ENCODE measurements around the gene CALD1. TPM values are rescaled to one million over a fixed set of nuclear protein-coding genes. Genes with fewer than 3 reads are reported as not detected.

CALD1 gene
- total RNA-seq, 1 donor from 2014 or later = 230 TPM

DNA sequence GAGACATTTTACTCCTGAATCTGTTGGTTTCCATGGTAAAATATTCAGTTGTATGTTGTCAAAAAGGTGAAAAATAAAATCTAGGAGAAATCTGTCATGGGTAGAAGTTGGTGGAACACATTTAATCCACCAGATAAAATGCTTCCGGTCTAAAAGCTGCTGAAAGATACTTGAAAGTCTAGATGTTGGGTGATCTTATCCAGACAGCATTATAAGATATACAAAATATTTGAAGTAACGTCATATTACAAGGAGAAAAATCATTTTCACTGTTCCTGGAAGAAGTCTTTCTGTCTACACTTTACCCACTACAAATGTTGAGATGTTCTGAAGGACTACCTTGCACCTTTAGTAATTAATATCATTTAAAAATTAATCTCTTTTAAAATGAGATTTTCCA, 40.9 kb downstream of the CALD1 start:
- H3K27ac Mint-ChIP-seq (ENCODE audit: unreplicated experiment) = no peak overlapping the region

GRCh38 chr7:134820778-134821177, 41.3 kb downstream of the CALD1 start:
- Mint-ChIP-seq H3K9me3 (ENCODE audit: unreplicated experiment) (no peaks in the 10 kb centered on the region), H3K4me3 (ENCODE audit: unreplicated experiment) (no peak overlapping the region), H3K4me1 (ENCODE audit: unreplicated experiment) (peaks cover 30% of the 10 kb centered on the region), H3K27me3 (ENCODE audit: unreplicated experiment) (no peaks in the 10 kb centered on the region), H3K36me3 (ENCODE audit: low read depth, unreplicated experiment) (no peaks in the 10 kb centered on the region), H3K27ac (ENCODE audit: unreplicated experiment) (no peak overlapping the region)
- TF ChIP-seq CTCF (IDR thresholded peaks at IDR 0.05; ENCODE audit: unreplicated experiment) = no peak
- no peak for DNase-seq (ENCODE audit: low spot score)

More for the DNA sequence above, 40.9 kb downstream of the CALD1 start:
- no peak for DNase-seq (ENCODE audit: low spot score)
- peaks cover 35% of the 10 kb centered on the region for H3K4me1 Mint-ChIP-seq (ENCODE audit: unreplicated experiment)
- no peak overlapping the region for H3K4me3 Mint-ChIP-seq (ENCODE audit: unreplicated experiment)
- H3K27me3 Mint-ChIP-seq (ENCODE audit: unreplicated experiment) = no peaks in the 10 kb centered on the region
- no peak for TF ChIP-seq CTCF (IDR thresholded peaks at IDR 0.05; ENCODE audit: unreplicated experiment)
- no peaks in the 10 kb centered on the region for H3K36me3 Mint-ChIP-seq (ENCODE audit: low read depth, unreplicated experiment)
- H3K9me3 Mint-ChIP-seq (ENCODE audit: unreplicated experiment) = no peaks in the 10 kb centered on the region

DNA sequence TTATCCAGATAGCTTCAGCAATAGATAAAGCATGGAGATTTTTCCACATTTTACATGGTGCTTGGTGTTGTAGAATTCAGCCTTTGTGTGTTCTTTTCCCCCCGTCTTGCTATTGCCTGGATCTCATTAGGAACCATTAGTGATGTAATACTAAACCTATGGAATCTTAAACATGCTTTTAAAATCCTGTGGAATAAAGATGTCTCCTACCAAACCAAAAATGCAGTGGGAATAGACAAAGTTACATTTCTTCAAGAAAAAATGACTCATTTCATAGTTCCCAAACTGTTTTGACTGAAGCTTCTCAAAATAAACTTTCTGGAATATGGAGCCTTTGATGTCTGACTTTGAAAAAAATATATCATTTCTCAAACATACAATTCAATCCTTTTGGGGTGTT, 44.0 kb downstream of the CALD1 start:
- H3K36me3 Mint-ChIP-seq (ENCODE audit: low read depth, unreplicated experiment) = no peaks in the 10 kb centered on the region
- DNase-seq (ENCODE audit: low spot score) = no peak
- H3K4me1 Mint-ChIP-seq (ENCODE audit: unreplicated experiment) = peaks cover 14% of the 10 kb centered on the region
- no peaks in the 10 kb centered on the region for H3K27me3 Mint-ChIP-seq (ENCODE audit: unreplicated experiment)
- no peak overlapping the region for H3K27ac Mint-ChIP-seq (ENCODE audit: unreplicated experiment)
- no peak overlapping the region for H3K4me3 Mint-ChIP-seq (ENCODE audit: unreplicated experiment)
- TF ChIP-seq CTCF (IDR thresholded peaks at IDR 0.05; ENCODE audit: unreplicated experiment) = no peak
- no peaks in the 10 kb centered on the region for H3K9me3 Mint-ChIP-seq (ENCODE audit: unreplicated experiment)

GRCh38 chr7:134825666-134826065, 46.2 kb downstream of the CALD1 start:
- no peak overlapping the region for H3K27ac Mint-ChIP-seq (ENCODE audit: unreplicated experiment)
- TF ChIP-seq CTCF (IDR thresholded peaks at IDR 0.05; ENCODE audit: unreplicated experiment) = no peak
- no peaks in the 10 kb centered on the region for H3K36me3 Mint-ChIP-seq (ENCODE audit: low read depth, unreplicated experiment)
- no peaks in the 10 kb centered on the region for H3K9me3 Mint-ChIP-seq (ENCODE audit: unreplicated experiment)
- peaks cover 7% of the 10 kb centered on the region for H3K4me1 Mint-ChIP-seq (ENCODE audit: unreplicated experiment)
- H3K27me3 Mint-ChIP-seq (ENCODE audit: unreplicated experiment) = no peaks in the 10 kb centered on the region
- DNase-seq (ENCODE audit: low spot score) = no peak
- H3K4me3 Mint-ChIP-seq (ENCODE audit: unreplicated experiment) = no peak overlapping the region

- no peaks in the 10 kb centered on the region for H3K9me3 Mint-ChIP-seq (ENCODE audit: unreplicated experiment)
- TF ChIP-seq CTCF (IDR thresholded peaks at IDR 0.05; ENCODE audit: unreplicated experiment) = no peak
- no peaks in the 10 kb centered on the region for H3K36me3 Mint-ChIP-seq (ENCODE audit: low read depth, unreplicated experiment)
- H3K4me1 Mint-ChIP-seq (ENCODE audit: unreplicated experiment) = peaks cover 7% of the 10 kb centered on the region
- H3K4me3 Mint-ChIP-seq (ENCODE audit: unreplicated experiment) = no peak overlapping the region
- no peak overlapping the region for H3K27ac Mint-ChIP-seq (ENCODE audit: unreplicated experiment)
- no peak for DNase-seq (ENCODE audit: low spot score)
- H3K27me3 Mint-ChIP-seq (ENCODE audit: unreplicated experiment) = no peaks in the 10 kb centered on the region
Observed at GRCh38 chr7:134826105-134826504, 46.7 kb downstream of the CALD1 start.

Measured in endothelial cell (in vitro differentiated cells).